GM23338 (cell line): ENCODE data around the gene CDYL2. TPM values are rescaled to one million over a fixed set of nuclear protein-coding genes. Genes with fewer than 3 reads are reported as not detected.

ENCODE experiments used
- ATAC-seq: fragments of 200-7000 bp; cut with Tn5 transposase; 3 replicates; pipeline ENCODE4 v1.9.1; 2020
- DNase-seq: peaks from one replicate; pipeline ENCODE4 v3.0.0-alpha.2; 2015; ENCODE audit warnings: low spot score
- H2AFZ ChIP-seq: fragments of 200-600 bp; sonication (generic); 2 replicates; pipeline ENCODE4 v1.8.0; 2016; ENCODE audit warnings: antibody characterized with exemption, mild to moderate bottlenecking, moderate library complexity
- H3F3A ChIP-seq: fragments of 200-600 bp; sonication (generic); replicated peaks from 2 replicates; pipeline ENCODE4 v1.8.0; 2017; ENCODE audit warnings: antibody characterized with exemption, mixed run types, low read depth
- H3K27ac ChIP-seq: fragments of 200-600 bp; sonication (generic); 2 replicates; pipeline ENCODE4 v1.6.1; 2016; ENCODE audit warnings: low read depth
- H3K27me3 ChIP-seq: fragments of 200-600 bp; sonication (generic); 2 replicates; pipeline ENCODE4 v1.8.0; 2016; ENCODE audit warnings: mild to moderate bottlenecking, mixed run types, moderate library complexity; ENCODE audit not compliant: insufficient read depth
- H3K36me3 ChIP-seq: fragments of 200-600 bp; sonication (generic); 2 replicates; pipeline ENCODE4 v1.8.0; 2016; ENCODE audit warnings: mild to moderate bottlenecking; ENCODE audit not compliant: insufficient read depth
- H3K4me1 ChIP-seq: fragments of 200-600 bp; sonication (generic); 2 replicates; pipeline ENCODE4 v1.8.0; 2016; ENCODE audit warnings: mild to moderate bottlenecking, moderate library complexity; ENCODE audit not compliant: insufficient read depth
- H3K4me2 ChIP-seq: fragments of 200-600 bp; sonication (generic); 2 replicates; pipeline ENCODE4 v1.7.1; 2017; ENCODE audit warnings: mixed run types
- H3K4me3 ChIP-seq: fragments of 200-600 bp; sonication (generic); 2 replicates; pipeline ENCODE4 v1.6.1; 2016; ENCODE audit warnings: mixed run types
- H3K79me2 ChIP-seq: fragments of 200-600 bp; sonication (generic); replicated peaks from 2 replicates; pipeline ENCODE4 v1.8.0; 2017; ENCODE audit warnings: mild to moderate bottlenecking; ENCODE audit not compliant: insufficient read depth
- H3K9me2 ChIP-seq: fragments of 200-600 bp; sonication (generic); 2 replicates; pipeline ENCODE4 v1.8.0; 2017; ENCODE audit not compliant: insufficient read depth
- H4K20me1 ChIP-seq: fragments of 200-600 bp; sonication (generic); replicated peaks from 2 replicates; pipeline ENCODE4 v1.8.0; 2017; ENCODE audit warnings: mild to moderate bottlenecking; ENCODE audit not compliant: insufficient read depth
- H3K27ac Mint-ChIP-seq: 2 replicates; pipeline ENCODE4 v1.8.0; 2020; ENCODE audit warnings: inconsistent platforms, mild to moderate bottlenecking, moderate library complexity, mixed read lengths
- H3K27me3 Mint-ChIP-seq: 3 replicates; pipeline ENCODE4 v1.8.0; 2022; ENCODE audit warnings: low read depth, mild to moderate bottlenecking, moderate library complexity, mixed read lengths, inconsistent platforms; ENCODE audit not compliant: insufficient read depth, poor library complexity
- H3K36me3 Mint-ChIP-seq: 3 replicates; pipeline ENCODE4 v1.8.0; 2021; ENCODE audit warnings: low read depth, mild to moderate bottlenecking, inconsistent platforms, moderate library complexity, mixed read lengths
- H3K4me1 Mint-ChIP-seq: 3 replicates; pipeline ENCODE4 v1.8.0; 2020; ENCODE audit warnings: mild to moderate bottlenecking, inconsistent platforms, mixed read lengths
- H3K4me3 Mint-ChIP-seq: 3 replicates; pipeline ENCODE4 v1.8.0; 2021; ENCODE audit warnings: moderate library complexity, mild to moderate bottlenecking, inconsistent platforms, mixed read lengths
- H3K9me3 Mint-ChIP-seq: 3 replicates; pipeline ENCODE4 v1.8.0; 2020; ENCODE audit warnings: moderate library complexity, mild to moderate bottlenecking, inconsistent platforms, mixed read lengths
- CREB1 ChIP-seq: fragments of 250-450 bp; sonication (Bioruptor Pico); IDR thresholded peaks from 2 replicates; pipeline ENCODE4 v1.5.0; 2020; ENCODE audit warnings: low read depth, mild to moderate bottlenecking, moderate library complexity
- EZH2 ChIP-seq: fragments of 200-600 bp; sonication (generic); IDR thresholded peaks from one replicate; pipeline ENCODE4 v1.8.0; 2017; ENCODE audit warnings: antibody characterized with exemption, mild to moderate bottlenecking, low read depth; ENCODE audit not compliant: unreplicated experiment
- EZH2phosphoT487 ChIP-seq: fragments of 200-600 bp; sonication (generic); IDR thresholded peaks from one replicate; pipeline ENCODE4 v1.8.1; 2018; ENCODE audit warnings: antibody characterized with exemption; ENCODE audit not compliant: unreplicated experiment
- JUNB ChIP-seq: IDR thresholded peaks from one replicate; pipeline ENCODE4 v1.6.1; 2016; ENCODE audit warnings: antibody characterized with exemption; ENCODE audit not compliant: unreplicated experiment
- NANOG ChIP-seq: IDR thresholded peaks from 2 replicates; pipeline ENCODE4 v1.6.1; 2016; ENCODE audit warnings: antibody characterized with exemption, borderline replicate concordance
- STAT1 ChIP-seq: IDR thresholded peaks from one replicate; pipeline ENCODE4 v1.6.1; 2016; ENCODE audit warnings: antibody characterized with exemption; ENCODE audit not compliant: unreplicated experiment
- ZNF331 ChIP-seq: fragments of 250-450 bp; sonication (Bioruptor Pico); IDR thresholded peaks from 2 replicates; pipeline ENCODE4 v1.5.0; 2020; ENCODE audit warnings: low read depth, mild to moderate bottlenecking, moderate library complexity
- polyA plus RNA-seq: library from polyadenylated mRNA; unstranded; fragments of >200 nt; fragmentation: Nextera tagmentation; extraction: Ambion mirVana; gene quantifications from 2 replicates; pipeline ENCODE4 v1.2.1, GENCODE V29; 2016
- total RNA-seq: library from RNA; depleted of rRNA; stranded (reverse); fragments of >200 nt; shearing (Covaris generic); gene quantifications from 2 replicates; pipeline ENCODE4 v1.2.3, GENCODE V29; 2014
- TF ChIP-seq, protein P1 (sequence below): IDR thresholded peaks from 2 replicates; pipeline ENCODE4 v1.6.1; 2016; ENCODE audit warnings: antibody characterized with exemption
- TF ChIP-seq, protein P2 (sequence below), 2 experiments: fragments of 200-600 bp in 1 of 2; sonication (generic) in 1 of 2; conservative IDR thresholded peaks; 2 replicates each; pipeline versions ENCODE4 v1.5.1 to v1.6.1; 2016 to 2017; ENCODE audit warnings: antibody characterized with exemption in 2 of 2, low read depth in 2 of 2, mild to moderate bottlenecking in 2 of 2, moderate library complexity in 1 of 2
- TF ChIP-seq, protein P3 (sequence below): fragments of 250-450 bp; sonication (Bioruptor Pico); IDR thresholded peaks from 2 replicates; pipeline ENCODE4 v1.5.0; 2020; ENCODE audit warnings: mild to moderate bottlenecking, moderate library complexity
- TF ChIP-seq, protein P4 (sequence below): IDR thresholded peaks from one replicate; pipeline ENCODE4 v1.6.1; 2018; ENCODE audit warnings: antibody characterized with exemption; ENCODE audit not compliant: unreplicated experiment

The CDYL2 gene
- total and polyA plus RNA-seq, 2 experiments from 2014 or later = 0.82 to 4.3 TPM

DNA sequence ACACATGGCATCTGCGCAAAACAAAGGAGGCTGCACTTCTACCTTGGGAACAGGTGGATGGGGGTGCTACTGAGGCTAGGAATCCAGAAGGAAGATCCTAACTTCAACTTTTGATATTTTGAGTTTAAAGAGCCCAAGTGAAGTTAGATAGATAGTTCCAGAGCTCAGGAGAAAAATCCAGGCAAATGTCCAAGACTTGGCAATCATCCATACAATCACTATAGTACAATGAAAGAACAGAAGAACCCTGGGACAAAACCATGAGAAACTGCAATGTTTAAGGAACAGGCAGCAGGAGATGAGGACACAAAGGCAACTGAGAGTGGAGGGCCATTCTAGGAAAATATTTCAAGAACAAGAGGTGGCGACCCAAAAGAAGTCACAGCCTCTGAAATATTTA lies 12.4 kb downstream of the CDYL2 start (continued):
- TF ChIP-seq JUNB = no peak

DNA sequence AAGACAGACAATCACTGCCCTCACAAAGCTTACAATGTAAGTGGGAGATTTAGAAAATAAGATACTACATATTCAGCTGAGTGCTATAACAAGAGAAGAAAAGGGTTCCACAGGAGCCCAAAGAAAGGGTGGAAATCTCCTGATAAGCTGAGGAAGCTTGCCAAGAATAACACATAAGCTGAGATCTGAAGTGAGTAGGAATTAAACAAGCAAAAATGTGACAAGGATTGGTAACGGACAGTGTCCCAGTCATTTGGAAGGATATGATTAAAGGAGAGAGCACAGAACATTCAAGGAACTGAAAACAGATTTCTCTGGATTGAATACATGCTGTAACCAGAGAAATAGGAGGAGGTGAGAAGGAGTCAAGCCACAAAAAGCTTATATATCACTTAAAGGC lies 13.0 kb downstream of the CDYL2 start:
- Mint-ChIP-seq H3K27ac (no peak overlapping the region), H3K4me1 (peaks cover 24% of the 10 kb centered on the region; the same call in 2 of the 3 replicates), H3K9me3 (no peaks in the 10 kb centered on the region; the same call in 1 of the 3 replicates), H3K4me3 (no peak overlapping the region), H3K27me3 (peaks cover 3% of the 10 kb centered on the region), H3K36me3 (no peaks in the 10 kb centered on the region)
- H3K9me2 ChIP-seq = 0 out of 2 replicates have a peak, but pooled peaks cover 2% of the 10 kb centered on the region
- H3K36me3 ChIP-seq = no peaks in the 10 kb centered on the region
- H4K20me1 ChIP-seq = no peaks in the 10 kb centered on the region
- peaks cover 28% of the 10 kb centered on the region for H3K4me1 ChIP-seq
- TF ChIP-seq, protein P1, sequence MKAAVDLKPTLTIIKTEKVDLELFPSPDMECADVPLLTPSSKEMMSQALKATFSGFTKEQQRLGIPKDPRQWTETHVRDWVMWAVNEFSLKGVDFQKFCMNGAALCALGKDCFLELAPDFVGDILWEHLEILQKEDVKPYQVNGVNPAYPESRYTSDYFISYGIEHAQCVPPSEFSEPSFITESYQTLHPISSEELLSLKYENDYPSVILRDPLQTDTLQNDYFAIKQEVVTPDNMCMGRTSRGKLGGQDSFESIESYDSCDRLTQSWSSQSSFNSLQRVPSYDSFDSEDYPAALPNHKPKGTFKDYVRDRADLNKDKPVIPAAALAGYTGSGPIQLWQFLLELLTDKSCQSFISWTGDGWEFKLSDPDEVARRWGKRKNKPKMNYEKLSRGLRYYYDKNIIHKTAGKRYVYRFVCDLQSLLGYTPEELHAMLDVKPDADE = no peak
- TF ChIP-seq, protein P2, sequence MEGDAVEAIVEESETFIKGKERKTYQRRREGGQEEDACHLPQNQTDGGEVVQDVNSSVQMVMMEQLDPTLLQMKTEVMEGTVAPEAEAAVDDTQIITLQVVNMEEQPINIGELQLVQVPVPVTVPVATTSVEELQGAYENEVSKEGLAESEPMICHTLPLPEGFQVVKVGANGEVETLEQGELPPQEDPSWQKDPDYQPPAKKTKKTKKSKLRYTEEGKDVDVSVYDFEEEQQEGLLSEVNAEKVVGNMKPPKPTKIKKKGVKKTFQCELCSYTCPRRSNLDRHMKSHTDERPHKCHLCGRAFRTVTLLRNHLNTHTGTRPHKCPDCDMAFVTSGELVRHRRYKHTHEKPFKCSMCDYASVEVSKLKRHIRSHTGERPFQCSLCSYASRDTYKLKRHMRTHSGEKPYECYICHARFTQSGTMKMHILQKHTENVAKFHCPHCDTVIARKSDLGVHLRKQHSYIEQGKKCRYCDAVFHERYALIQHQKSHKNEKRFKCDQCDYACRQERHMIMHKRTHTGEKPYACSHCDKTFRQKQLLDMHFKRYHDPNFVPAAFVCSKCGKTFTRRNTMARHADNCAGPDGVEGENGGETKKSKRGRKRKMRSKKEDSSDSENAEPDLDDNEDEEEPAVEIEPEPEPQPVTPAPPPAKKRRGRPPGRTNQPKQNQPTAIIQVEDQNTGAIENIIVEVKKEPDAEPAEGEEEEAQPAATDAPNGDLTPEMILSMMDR (conservative IDR thresholded peaks at IDR 0.05; ENCODE audit: low read depth in 2 of 2) = no peak
- TF ChIP-seq EZH2phosphoT487 (no peak), STAT1 (no peak), NANOG (no peak), CREB1 (no peak), EZH2 (no peak), JUNB (no peak), ZNF331 (CRISPR knock-in tag) (no peak)
- TF ChIP-seq, protein P3, sequence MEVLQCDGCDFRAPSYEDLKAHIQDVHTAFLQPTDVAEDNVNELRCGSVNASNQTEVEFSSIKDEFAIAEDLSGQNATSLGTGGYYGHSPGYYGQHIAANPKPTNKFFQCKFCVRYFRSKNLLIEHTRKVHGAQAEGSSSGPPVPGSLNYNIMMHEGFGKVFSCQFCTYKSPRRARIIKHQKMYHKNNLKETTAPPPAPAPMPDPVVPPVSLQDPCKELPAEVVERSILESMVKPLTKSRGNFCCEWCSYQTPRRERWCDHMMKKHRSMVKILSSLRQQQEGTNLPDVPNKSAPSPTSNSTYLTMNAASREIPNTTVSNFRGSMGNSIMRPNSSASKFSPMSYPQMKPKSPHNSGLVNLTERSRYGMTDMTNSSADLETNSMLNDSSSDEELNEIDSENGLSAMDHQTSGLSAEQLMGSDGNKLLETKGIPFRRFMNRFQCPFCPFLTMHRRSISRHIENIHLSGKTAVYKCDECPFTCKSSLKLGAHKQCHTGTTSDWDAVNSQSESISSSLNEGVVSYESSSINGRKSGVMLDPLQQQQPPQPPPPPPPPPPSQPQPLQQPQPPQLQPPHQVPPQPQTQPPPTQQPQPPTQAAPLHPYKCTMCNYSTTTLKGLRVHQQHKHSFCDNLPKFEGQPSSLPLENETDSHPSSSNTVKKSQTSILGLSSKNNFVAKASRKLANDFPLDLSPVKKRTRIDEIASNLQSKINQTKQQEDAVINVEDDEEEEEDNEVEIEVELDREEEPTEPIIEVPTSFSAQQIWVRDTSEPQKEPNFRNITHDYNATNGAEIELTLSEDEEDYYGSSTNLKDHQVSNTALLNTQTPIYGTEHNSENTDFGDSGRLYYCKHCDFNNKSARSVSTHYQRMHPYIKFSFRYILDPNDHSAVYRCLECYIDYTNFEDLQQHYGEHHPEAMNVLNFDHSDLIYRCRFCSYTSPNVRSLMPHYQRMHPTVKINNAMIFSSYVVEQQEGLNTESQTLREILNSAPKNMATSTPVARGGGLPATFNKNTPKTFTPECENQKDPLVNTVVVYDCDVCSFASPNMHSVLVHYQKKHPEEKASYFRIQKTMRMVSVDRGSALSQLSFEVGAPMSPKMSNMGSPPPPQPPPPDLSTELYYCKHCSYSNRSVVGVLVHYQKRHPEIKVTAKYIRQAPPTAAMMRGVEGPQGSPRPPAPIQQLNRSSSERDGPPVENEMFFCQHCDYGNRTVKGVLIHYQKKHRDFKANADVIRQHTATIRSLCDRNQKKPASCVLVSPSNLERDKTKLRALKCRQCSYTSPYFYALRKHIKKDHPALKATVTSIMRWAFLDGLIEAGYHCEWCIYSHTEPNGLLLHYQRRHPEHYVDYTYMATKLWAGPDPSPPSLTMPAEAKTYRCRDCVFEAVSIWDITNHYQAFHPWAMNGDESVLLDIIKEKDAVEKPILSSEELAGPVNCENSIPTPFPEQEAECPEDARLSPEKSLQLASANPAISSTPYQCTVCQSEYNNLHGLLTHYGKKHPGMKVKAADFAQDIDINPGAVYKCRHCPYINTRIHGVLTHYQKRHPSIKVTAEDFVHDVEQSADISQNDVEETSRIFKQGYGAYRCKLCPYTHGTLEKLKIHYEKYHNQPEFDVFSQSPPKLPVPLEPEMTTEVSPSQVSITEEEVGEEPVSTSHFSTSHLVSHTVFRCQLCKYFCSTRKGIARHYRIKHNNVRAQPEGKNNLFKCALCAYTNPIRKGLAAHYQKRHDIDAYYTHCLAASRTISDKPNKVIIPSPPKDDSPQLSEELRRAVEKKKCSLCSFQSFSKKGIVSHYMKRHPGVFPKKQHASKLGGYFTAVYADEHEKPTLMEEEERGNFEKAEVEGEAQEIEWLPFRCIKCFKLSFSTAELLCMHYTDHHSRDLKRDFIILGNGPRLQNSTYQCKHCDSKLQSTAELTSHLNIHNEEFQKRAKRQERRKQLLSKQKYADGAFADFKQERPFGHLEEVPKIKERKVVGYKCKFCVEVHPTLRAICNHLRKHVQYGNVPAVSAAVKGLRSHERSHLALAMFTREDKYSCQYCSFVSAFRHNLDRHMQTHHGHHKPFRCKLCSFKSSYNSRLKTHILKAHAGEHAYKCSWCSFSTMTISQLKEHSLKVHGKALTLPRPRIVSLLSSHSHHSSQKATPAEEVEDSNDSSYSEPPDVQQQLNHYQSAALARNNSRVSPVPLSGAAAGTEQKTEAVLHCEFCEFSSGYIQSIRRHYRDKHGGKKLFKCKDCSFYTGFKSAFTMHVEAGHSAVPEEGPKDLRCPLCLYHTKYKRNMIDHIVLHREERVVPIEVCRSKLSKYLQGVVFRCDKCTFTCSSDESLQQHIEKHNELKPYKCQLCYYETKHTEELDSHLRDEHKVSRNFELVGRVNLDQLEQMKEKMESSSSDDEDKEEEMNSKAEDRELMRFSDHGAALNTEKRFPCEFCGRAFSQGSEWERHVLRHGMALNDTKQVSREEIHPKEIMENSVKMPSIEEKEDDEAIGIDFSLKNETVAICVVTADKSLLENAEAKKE (CRISPR knock-in tag) = no peak
- TF ChIP-seq, protein P4, sequence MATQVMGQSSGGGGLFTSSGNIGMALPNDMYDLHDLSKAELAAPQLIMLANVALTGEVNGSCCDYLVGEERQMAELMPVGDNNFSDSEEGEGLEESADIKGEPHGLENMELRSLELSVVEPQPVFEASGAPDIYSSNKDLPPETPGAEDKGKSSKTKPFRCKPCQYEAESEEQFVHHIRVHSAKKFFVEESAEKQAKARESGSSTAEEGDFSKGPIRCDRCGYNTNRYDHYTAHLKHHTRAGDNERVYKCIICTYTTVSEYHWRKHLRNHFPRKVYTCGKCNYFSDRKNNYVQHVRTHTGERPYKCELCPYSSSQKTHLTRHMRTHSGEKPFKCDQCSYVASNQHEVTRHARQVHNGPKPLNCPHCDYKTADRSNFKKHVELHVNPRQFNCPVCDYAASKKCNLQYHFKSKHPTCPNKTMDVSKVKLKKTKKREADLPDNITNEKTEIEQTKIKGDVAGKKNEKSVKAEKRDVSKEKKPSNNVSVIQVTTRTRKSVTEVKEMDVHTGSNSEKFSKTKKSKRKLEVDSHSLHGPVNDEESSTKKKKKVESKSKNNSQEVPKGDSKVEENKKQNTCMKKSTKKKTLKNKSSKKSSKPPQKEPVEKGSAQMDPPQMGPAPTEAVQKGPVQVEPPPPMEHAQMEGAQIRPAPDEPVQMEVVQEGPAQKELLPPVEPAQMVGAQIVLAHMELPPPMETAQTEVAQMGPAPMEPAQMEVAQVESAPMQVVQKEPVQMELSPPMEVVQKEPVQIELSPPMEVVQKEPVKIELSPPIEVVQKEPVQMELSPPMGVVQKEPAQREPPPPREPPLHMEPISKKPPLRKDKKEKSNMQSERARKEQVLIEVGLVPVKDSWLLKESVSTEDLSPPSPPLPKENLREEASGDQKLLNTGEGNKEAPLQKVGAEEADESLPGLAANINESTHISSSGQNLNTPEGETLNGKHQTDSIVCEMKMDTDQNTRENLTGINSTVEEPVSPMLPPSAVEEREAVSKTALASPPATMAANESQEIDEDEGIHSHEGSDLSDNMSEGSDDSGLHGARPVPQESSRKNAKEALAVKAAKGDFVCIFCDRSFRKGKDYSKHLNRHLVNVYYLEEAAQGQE = no peak
- no peak overlapping the region for H3K4me2 ChIP-seq
- H3K27ac ChIP-seq = no peak overlapping the region
- H3K27me3 ChIP-seq = no peaks in the 10 kb centered on the region
- H3K79me2 ChIP-seq = 0 out of 2 replicates have a peak, but pooled peaks cover 6% of the 10 kb centered on the region
- H3F3A ChIP-seq = no peaks in the 10 kb centered on the region
- DNase-seq (no peak), ATAC-seq (no peak)
- H2AFZ ChIP-seq = no peak overlapping the region
- H3K4me3 ChIP-seq = no peak overlapping the region
